Measurements from ENCODE around the gene SMIM28. TPM values are rescaled to one million over a fixed set of nuclear protein-coding genes. Genes with fewer than 3 reads are reported as not detected.
A peak's percentile ranks its signal among the peaks of the same experiment; 100 is the strongest.

Gene SMIM28
- total and polyA plus RNA-seq, 2 of the 4 experiments (the other 2 are of a cell fraction): not detected

GRCh38 chr6:138336221-138336620 lies 41.5 kb upstream of the SMIM28 start:
- H3K4me3 ChIP-seq (ENCODE audit: insufficient read depth, low read depth, low read length): no peak overlapping the region
- POLR2A ChIA-PET (ENCODE audit: unreplicated experiment): no interaction called here
- H3K9ac ChIP-seq (ENCODE audit: low read depth, low read length): no peak overlapping the region

More at GRCh38 chr6:138336221-138336620, 41.5 kb upstream of the SMIM28 start:
- Histone ChIP-seq H4K8ac (ENCODE audit: low read depth in 2 of 2, low read length in 2 of 2) (no peak overlapping the region), H3K27ac (ENCODE audit: insufficient read depth, low read length) (no peak overlapping the region), H2AK9ac (replicated peaks; ENCODE audit: low read depth, low read length, poor library complexity) (no peak overlapping the region), H2BK15ac (ENCODE audit: low read depth, low read length) (no peak overlapping the region), H3K14ac (replicated peaks; ENCODE audit: low read depth, low read length) (no peak overlapping the region), H3K79me1 (ENCODE audit: low read depth in 1 of 2, low read length in 2 of 2) (no peaks in the 10 kb centered on the region), H2BK5ac (ENCODE audit: low read depth, low read length, poor library complexity, severe bottlenecking) (no peak overlapping the region), H3K23ac (ENCODE audit: low read depth, low read length) (no peak overlapping the region), H3K4me1 (ENCODE audit: control insufficient read depth, insufficient read depth, low read length) (no peaks in the 10 kb centered on the region), H2BK120ac (ENCODE audit: low read depth, low read length) (no peak overlapping the region), H4K91ac (ENCODE audit: insufficient read depth, low read depth, low read length) (no peak overlapping the region), H2AK5ac (ENCODE audit: low read depth, low read length) (no peak overlapping the region), H4K5ac (ENCODE audit: low read depth, low read length) (no peak overlapping the region), H3K4me2 (ENCODE audit: low read depth, low read length) (no peak overlapping the region), H3K27me3 (ENCODE audit: control insufficient read depth, insufficient read depth, low read length) (peaks cover 10% of the 10 kb centered on the region), H3K4ac (ENCODE audit: low read depth, low read length) (no peak overlapping the region), H3K9me1 (ENCODE audit: insufficient read depth, low read length) (no peaks in the 10 kb centered on the region), H3K36me3 (ENCODE audit: control insufficient read depth, insufficient read depth, low read length) (no peaks in the 10 kb centered on the region), H3K18ac (ENCODE audit: low read depth, low read length) (no peak overlapping the region), H3K56ac (ENCODE audit: extremely low read depth, insufficient read depth, low read length) (no peak overlapping the region), H4K20me1 (ENCODE audit: insufficient read depth, low read length) (no peaks in the 10 kb centered on the region), H2BK20ac (ENCODE audit: low read depth, low read length) (no peak overlapping the region), H2AFZ (replicated peaks; ENCODE audit: low read length, poor library complexity) (no peak overlapping the region), H3K9me3 (ENCODE audit: control insufficient read depth, insufficient read depth, low read length) (no peaks in the 10 kb centered on the region)
- no peak for ATAC-seq (ENCODE audit: low read depth)
- CTCF ChIA-PET: no interaction called here
- no peak for TF ChIP-seq MAFK (IDR thresholded peaks at IDR 0.05; ENCODE audit: low read depth, low read length)
- TF ChIP-seq, protein P1, sequence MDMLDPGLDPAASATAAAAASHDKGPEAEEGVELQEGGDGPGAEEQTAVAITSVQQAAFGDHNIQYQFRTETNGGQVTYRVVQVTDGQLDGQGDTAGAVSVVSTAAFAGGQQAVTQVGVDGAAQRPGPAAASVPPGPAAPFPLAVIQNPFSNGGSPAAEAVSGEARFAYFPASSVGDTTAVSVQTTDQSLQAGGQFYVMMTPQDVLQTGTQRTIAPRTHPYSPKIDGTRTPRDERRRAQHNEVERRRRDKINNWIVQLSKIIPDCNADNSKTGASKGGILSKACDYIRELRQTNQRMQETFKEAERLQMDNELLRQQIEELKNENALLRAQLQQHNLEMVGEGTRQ (IDR thresholded peaks at IDR 0.05; ENCODE audit: low read depth, low read length): peak; percentile 38; the same call in 1 of the 2 replicates
- in situ Hi-C loops (cut with MboI; ENCODE audit: low sequenced_read_pairs): no loop called here
- dilution Hi-C loops (cut with HindIII; ENCODE audit: low sequenced_read_pairs, unreplicated experiment): no loop called here
- no CpG with 5 or more reads among the region's 8 CpGs for WGBS, 2 experiments (ENCODE audit: extremely low coverage in 2 of 2, insufficient read length in 1 of 2)
- intact Hi-C loops (cut with micrococcal nuclease): loop anchor here (5.0 kb wide), 1 partner anchor 46 kb away; no protein-coding TSS in a partner anchor
- DNase-seq: no peak
- BruUV-seq (replicated peaks): no TSS peak
